Measurements from ENCODE around the gene TPCN2. TPM values are rescaled to one million over a fixed set of nuclear protein-coding genes. Genes with fewer than 3 reads are reported as not detected.

The TPCN2 gene
- total and polyA plus RNA-seq, 2 of the 4 experiments (the other 2 are of a cell fraction), result 3.4 to 8.0 TPM

DNA sequence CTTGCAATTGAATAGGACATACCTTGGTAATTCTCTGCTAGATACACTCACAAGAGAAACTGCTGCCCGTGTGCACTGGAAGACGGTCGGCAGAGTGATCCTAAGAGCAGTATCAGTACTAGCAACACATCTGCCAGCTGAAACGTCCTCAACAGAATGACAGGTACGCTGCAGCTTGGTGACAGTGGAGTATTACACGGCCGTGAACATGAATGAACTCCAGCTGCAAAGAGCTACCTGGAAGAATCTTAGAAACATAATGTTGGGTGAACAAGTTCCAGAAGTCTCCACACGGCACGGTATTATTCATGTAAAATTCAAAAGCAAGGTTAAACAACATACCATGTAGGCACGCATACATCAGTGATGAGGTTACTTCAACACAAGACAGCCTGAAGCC lies 44.4 kb downstream of the TPCN2 start:
- ATAC-seq (ENCODE audit: low read depth), result no peak
- Histone ChIP-seq H2BK5ac (ENCODE audit: low read depth, low read length, poor library complexity, severe bottlenecking) (no peak overlapping the region), H2BK20ac (ENCODE audit: low read depth, low read length) (no peak overlapping the region), H3K79me1 (ENCODE audit: low read depth in 1 of 2, low read length in 2 of 2) (peaks cover 0 to 5% of the 10 kb centered on the region in 2 experiments; a peak in 1 of 4 replicates), H3K14ac (replicated peaks; ENCODE audit: low read depth, low read length) (no peak overlapping the region), H3K27me3 (ENCODE audit: control insufficient read depth, insufficient read depth, low read length) (no peaks in the 10 kb centered on the region), H3K9me1 (ENCODE audit: insufficient read depth, low read length) (0 out of 2 replicates have a peak, but pooled peaks cover 4% of the 10 kb centered on the region), H3K56ac (ENCODE audit: extremely low read depth, insufficient read depth, low read length) (no peak overlapping the region), H4K91ac (ENCODE audit: insufficient read depth, low read depth, low read length) (no peak overlapping the region), H2AFZ (replicated peaks; ENCODE audit: low read length, poor library complexity) (no peak overlapping the region), H3K4me3 (ENCODE audit: insufficient read depth, low read depth, low read length) (no peak overlapping the region), H3K27ac (ENCODE audit: insufficient read depth, low read length) (no peak overlapping the region), H2BK15ac (ENCODE audit: low read depth, low read length) (no peak overlapping the region), H3K9me3 (ENCODE audit: control insufficient read depth, insufficient read depth, low read length) (no peaks in the 10 kb centered on the region), H3K4me1 (ENCODE audit: control insufficient read depth, insufficient read depth, low read length) (peaks cover 9% of the 10 kb centered on the region), H2BK120ac (ENCODE audit: low read depth, low read length) (no peak overlapping the region), H4K8ac (ENCODE audit: low read depth in 2 of 2, low read length in 2 of 2) (no peak overlapping the region), H3K36me3 (ENCODE audit: control insufficient read depth, insufficient read depth, low read length) (peaks cover 13% of the 10 kb centered on the region), H2AK5ac (ENCODE audit: low read depth, low read length) (no peak overlapping the region), H3K23ac (ENCODE audit: low read depth, low read length) (no peak overlapping the region), H4K20me1 (ENCODE audit: insufficient read depth, low read length) (peaks cover 20% of the 10 kb centered on the region), H3K9ac (ENCODE audit: low read depth, low read length) (no peak overlapping the region), H3K18ac (ENCODE audit: low read depth, low read length) (no peak overlapping the region), H4K5ac (ENCODE audit: low read depth, low read length) (no peak overlapping the region), H2AK9ac (replicated peaks; ENCODE audit: low read depth, low read length, poor library complexity) (no peak overlapping the region), H3K4me2 (ENCODE audit: low read depth, low read length) (no peak overlapping the region), H3K4ac (ENCODE audit: low read depth, low read length) (no peak overlapping the region)
- CTCF ChIA-PET, result no interaction called here
- no peak for DNase-seq
- BruUV-seq (replicated peaks), result no TSS peak
- POLR2A ChIA-PET (ENCODE audit: unreplicated experiment), result no interaction called here
- dilution Hi-C loops (cut with HindIII; ENCODE audit: low sequenced_read_pairs, unreplicated experiment), result no loop called here
- 88% methylated on average over 8 of the region's 10 CpGs; no CpG with 5 or more reads in 1 of the 2 experiments for WGBS, 2 experiments (ENCODE audit: extremely low coverage in 2 of 2, insufficient read length in 1 of 2)
- TF ChIP-seq MAFK (IDR thresholded peaks at IDR 0.05; ENCODE audit: low read depth, low read length), result no peak
- TF ChIP-seq, protein P1, sequence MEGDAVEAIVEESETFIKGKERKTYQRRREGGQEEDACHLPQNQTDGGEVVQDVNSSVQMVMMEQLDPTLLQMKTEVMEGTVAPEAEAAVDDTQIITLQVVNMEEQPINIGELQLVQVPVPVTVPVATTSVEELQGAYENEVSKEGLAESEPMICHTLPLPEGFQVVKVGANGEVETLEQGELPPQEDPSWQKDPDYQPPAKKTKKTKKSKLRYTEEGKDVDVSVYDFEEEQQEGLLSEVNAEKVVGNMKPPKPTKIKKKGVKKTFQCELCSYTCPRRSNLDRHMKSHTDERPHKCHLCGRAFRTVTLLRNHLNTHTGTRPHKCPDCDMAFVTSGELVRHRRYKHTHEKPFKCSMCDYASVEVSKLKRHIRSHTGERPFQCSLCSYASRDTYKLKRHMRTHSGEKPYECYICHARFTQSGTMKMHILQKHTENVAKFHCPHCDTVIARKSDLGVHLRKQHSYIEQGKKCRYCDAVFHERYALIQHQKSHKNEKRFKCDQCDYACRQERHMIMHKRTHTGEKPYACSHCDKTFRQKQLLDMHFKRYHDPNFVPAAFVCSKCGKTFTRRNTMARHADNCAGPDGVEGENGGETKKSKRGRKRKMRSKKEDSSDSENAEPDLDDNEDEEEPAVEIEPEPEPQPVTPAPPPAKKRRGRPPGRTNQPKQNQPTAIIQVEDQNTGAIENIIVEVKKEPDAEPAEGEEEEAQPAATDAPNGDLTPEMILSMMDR (conservative IDR thresholded peaks at IDR 0.05; ENCODE audit: low read depth, low read length), result no peak
- TF ChIP-seq MAZ (IDR thresholded peaks at IDR 0.05; ENCODE audit: borderline replicate concordance, low read depth, low read length), result no peak
- TF ChIP-seq RCOR1 (IDR thresholded peaks at IDR 0.05; ENCODE audit: insufficient replicate concordance, low read length), result no peak
- no peak for TF ChIP-seq SMC3 (IDR thresholded peaks at IDR 0.05; ENCODE audit: low read depth, low read length)
- no peak for TF ChIP-seq RFX5 (IDR thresholded peaks at IDR 0.05; ENCODE audit: low read depth, low read length)
- no peak for TF ChIP-seq FOS (IDR thresholded peaks at IDR 0.05; ENCODE audit: low read depth, low read length)
- no peak for TF ChIP-seq RAD21 (IDR thresholded peaks at IDR 0.05; ENCODE audit: low read length)
- TF ChIP-seq NFE2L2 (IDR thresholded peaks at IDR 0.05; ENCODE audit: low read depth, low read length), result no peak
- TF ChIP-seq BHLHE40 (IDR thresholded peaks at IDR 0.05; ENCODE audit: low read depth, low read length), result no peak
- no peak for TF ChIP-seq MXI1 (IDR thresholded peaks at IDR 0.05; ENCODE audit: borderline replicate concordance, low read depth, low read length)
- no peak for TF ChIP-seq POLR2A (IDR thresholded peaks at IDR 0.05; ENCODE audit: low read depth, low read length)
- TF ChIP-seq CHD1 (IDR thresholded peaks at IDR 0.05; ENCODE audit: low read depth, low read length), result no peak
- TF ChIP-seq, protein P2, sequence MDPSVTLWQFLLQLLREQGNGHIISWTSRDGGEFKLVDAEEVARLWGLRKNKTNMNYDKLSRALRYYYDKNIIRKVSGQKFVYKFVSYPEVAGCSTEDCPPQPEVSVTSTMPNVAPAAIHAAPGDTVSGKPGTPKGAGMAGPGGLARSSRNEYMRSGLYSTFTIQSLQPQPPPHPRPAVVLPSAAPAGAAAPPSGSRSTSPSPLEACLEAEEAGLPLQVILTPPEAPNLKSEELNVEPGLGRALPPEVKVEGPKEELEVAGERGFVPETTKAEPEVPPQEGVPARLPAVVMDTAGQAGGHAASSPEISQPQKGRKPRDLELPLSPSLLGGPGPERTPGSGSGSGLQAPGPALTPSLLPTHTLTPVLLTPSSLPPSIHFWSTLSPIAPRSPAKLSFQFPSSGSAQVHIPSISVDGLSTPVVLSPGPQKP (IDR thresholded peaks at IDR 0.05; ENCODE audit: borderline replicate concordance, low read depth, low read length), result no peak
- TF ChIP-seq, protein P3, sequence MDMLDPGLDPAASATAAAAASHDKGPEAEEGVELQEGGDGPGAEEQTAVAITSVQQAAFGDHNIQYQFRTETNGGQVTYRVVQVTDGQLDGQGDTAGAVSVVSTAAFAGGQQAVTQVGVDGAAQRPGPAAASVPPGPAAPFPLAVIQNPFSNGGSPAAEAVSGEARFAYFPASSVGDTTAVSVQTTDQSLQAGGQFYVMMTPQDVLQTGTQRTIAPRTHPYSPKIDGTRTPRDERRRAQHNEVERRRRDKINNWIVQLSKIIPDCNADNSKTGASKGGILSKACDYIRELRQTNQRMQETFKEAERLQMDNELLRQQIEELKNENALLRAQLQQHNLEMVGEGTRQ (IDR thresholded peaks at IDR 0.05; ENCODE audit: low read depth, low read length), result no peak
- in situ Hi-C loops (cut with MboI; ENCODE audit: low sequenced_read_pairs), result no loop called here
- intact Hi-C loops (cut with micrococcal nuclease), result no loop called here

Measured in IMR-90 (cell line).